Mesodermal cell (in vitro differentiated cells): ENCODE results near the gene C1orf105.

Experiments used
- H3K27ac ChIP-seq: 2 replicates; pipeline ENCODE4 v1.7.0; 2013; ENCODE audit warnings: mild to moderate bottlenecking, low read depth, low read length, moderate library complexity; ENCODE audit not compliant: severe bottlenecking
- H3K36me3 ChIP-seq: 2 replicates; pipeline ENCODE4 v1.7.1; 2013; ENCODE audit warnings: mild to moderate bottlenecking, low read length, moderate library complexity; ENCODE audit not compliant: control insufficient read depth, insufficient read depth
- H3K4me1 ChIP-seq: one replicate; pipeline ENCODE4 v1.7.1; 2013; ENCODE audit warnings: mild to moderate bottlenecking, low read length; ENCODE audit not compliant: insufficient read depth, control insufficient read depth, poor library complexity, severe bottlenecking
- H3K4me3 ChIP-seq: 2 replicates; pipeline ENCODE4 v1.7.0; 2013; ENCODE audit warnings: low read length, control low read depth, mild to moderate bottlenecking; ENCODE audit not compliant: insufficient read depth, poor library complexity, severe bottlenecking; ENCODE audit errors: extremely low read depth
- H3K9me3 ChIP-seq: 2 replicates; pipeline ENCODE4 v1.7.1; 2013; ENCODE audit warnings: mild to moderate bottlenecking, low read length, moderate library complexity; ENCODE audit not compliant: control insufficient read depth
- WGBS, 2 experiments: methylation state at CpG; one replicate each; pipeline ENCODE4 v1.1.5; 2013; ENCODE audit warnings: missing lambda C conversion rate in 2 of 2; ENCODE audit not compliant: insufficient coverage in 2 of 2; 5-methylcytosine and 5-hydroxymethylcytosine counted together

C1orf105 gene

GRCh38 chr1:172447641-172448040 is 27.2 kb downstream of the C1orf105 start:
- Histone ChIP-seq H3K4me1 (peaks cover 36% of the 10 kb centered on the region), H3K9me3 (no peaks in the 10 kb centered on the region), H3K27ac (no peak overlapping the region), H3K4me3 (no peak overlapping the region), H3K36me3 (peaks cover under 1% of the 10 kb centered on the region)
- WGBS, 2 experiments, result 89 to 95% methylated on average over 1 to 2 of the region's 2 CpGs

GRCh38 chr1:172448995-172449584 is 28.6 kb downstream of the C1orf105 start:
- Histone ChIP-seq H3K9me3 (no peaks in the 10 kb centered on the region), H3K36me3 (no peaks in the 10 kb centered on the region), H3K4me1 (peaks cover 47% of the 10 kb centered on the region), H3K4me3 (no peak overlapping the region), H3K27ac (peak overlapping the region; percentile 62)
- WGBS, 2 experiments, result 83 to 98% methylated on average over 6 of the region's 6 CpGs

GRCh38 chr1:172449585-172450523 is 29.4 kb downstream of the C1orf105 start:
- Histone ChIP-seq H3K4me3 (no peak overlapping the region), H3K36me3 (no peaks in the 10 kb centered on the region), H3K27ac (peak overlapping the region; percentile 62), H3K9me3 (no peaks in the 10 kb centered on the region), H3K4me1 (peaks cover 47% of the 10 kb centered on the region)
- 67 to 81% methylated on average over 13 to 17 of the region's 18 CpGs for WGBS, 2 experiments

GRCh38 chr1:172450524-172450885 is 30.0 kb downstream of the C1orf105 start:
- 80 to 91% methylated on average over 1 to 4 of the region's 7 CpGs for WGBS, 2 experiments

DNA sequence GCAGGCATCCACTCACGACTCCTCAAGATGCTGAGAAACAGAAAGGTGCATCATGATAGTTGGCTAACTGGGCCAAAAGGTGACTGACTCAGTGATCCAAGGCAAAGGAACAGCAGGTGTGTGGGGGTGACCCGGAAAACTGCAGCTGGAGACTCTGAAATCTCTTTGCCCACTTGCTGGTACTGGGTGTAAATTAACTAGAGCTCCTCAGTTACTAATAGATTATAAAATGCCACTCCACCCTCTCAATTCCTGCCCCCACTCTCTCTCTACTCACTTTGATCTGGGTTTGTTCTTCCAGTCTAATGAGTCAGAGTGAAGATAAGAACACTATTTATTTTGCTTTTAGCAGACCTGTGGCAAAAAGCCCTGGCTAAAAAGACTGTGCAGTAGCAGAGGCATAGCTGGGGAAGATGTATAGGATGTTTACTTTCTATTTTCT is 30.5 kb downstream of the C1orf105 start:
- Histone ChIP-seq H3K36me3 (no peaks in the 10 kb centered on the region), H3K9me3 (no peaks in the 10 kb centered on the region), H3K4me1 (peaks cover 47% of the 10 kb centered on the region), H3K27ac (peak overlapping the region; percentile 47), H3K4me3 (no peak overlapping the region)
- WGBS, 2 experiments, result 92% methylated on average over 2 of the region's 2 CpGs; no CpG with 5 or more reads in 1 of the 2 experiments

More at GRCh38 chr1:172450524-172450885, 30.0 kb downstream of the C1orf105 start:
- Histone ChIP-seq H3K4me1 (peaks cover 47% of the 10 kb centered on the region), H3K4me3 (no peak overlapping the region), H3K27ac (peak overlapping the region; percentile 47), H3K9me3 (no peaks in the 10 kb centered on the region), H3K36me3 (no peaks in the 10 kb centered on the region)

DNA sequence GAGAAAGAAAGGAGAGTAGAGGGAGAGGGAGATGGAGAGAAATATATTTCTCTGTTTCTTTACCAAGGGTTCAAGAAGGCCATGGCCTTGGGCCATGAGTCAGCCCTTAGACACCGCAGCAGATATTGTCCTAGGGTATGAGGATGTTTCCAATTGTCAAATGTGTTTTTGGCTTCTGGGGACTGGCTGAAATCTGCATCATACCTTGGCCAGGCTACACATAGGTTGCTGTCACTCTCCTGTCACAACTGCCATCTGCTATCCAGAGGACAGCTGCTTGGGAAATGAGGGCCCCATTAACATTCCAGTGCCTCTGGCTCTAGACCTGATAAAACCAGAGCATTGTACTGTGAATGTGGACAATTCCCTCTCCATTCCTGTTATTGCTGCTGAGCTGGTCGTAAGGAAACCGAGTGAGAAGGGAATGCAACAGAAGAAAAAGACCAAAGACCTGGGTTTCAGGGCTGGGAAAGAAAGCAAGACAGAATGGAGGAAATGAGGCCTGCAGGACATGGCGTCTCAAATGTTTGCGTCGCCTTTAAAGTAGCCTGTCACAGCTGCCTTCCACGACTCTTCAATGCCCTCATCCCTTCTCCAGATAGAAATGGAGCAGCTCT is 32.2 kb downstream of the C1orf105 start:
- 75 to 87% methylated on average over 5 of the region's 7 CpGs for WGBS, 2 experiments
- H3K4me1 ChIP-seq, result peaks cover 47% of the 10 kb centered on the region
- no peaks in the 10 kb centered on the region for H3K36me3 ChIP-seq
- peak overlapping the region; percentile 72 for H3K27ac ChIP-seq
- H3K9me3 ChIP-seq, result no peaks in the 10 kb centered on the region
- H3K4me3 ChIP-seq, result no peak overlapping the region

- Histone ChIP-seq H3K27ac (peak overlapping the region; percentile 72), H3K4me1 (peaks cover 47% of the 10 kb centered on the region)
These were observed 32.7 kb downstream of the C1orf105 start for GRCh38 chr1:172453153-172453545.

GRCh38 chr1:172453607-172454006 is 33.1 kb downstream of the C1orf105 start:
- H3K36me3 ChIP-seq, result no peaks in the 10 kb centered on the region
- no peaks in the 10 kb centered on the region for H3K9me3 ChIP-seq
- WGBS, 2 experiments, result no CpG with 5 or more reads among the region's 1 CpG
- peaks cover 43% of the 10 kb centered on the region for H3K4me1 ChIP-seq
- no peak overlapping the region for H3K4me3 ChIP-seq
- H3K27ac ChIP-seq, result no peak overlapping the region

More at GRCh38 chr1:172453153-172453545, 32.7 kb downstream of the C1orf105 start:
- Histone ChIP-seq H3K4me3 (no peak overlapping the region), H3K9me3 (no peaks in the 10 kb centered on the region), H3K36me3 (no peaks in the 10 kb centered on the region)
- 100% methylated on average over 2 of the region's 6 CpGs for WGBS, 2 experiments

GRCh38 chr1:172455451-172455850 is 35.0 kb downstream of the C1orf105 start:
- WGBS, 2 experiments, result 88 to 89% methylated on average over 1 of the region's 1 CpG
- H3K27ac ChIP-seq, result no peak overlapping the region
- no peaks in the 10 kb centered on the region for H3K36me3 ChIP-seq
- H3K4me1 ChIP-seq, result peaks cover 29% of the 10 kb centered on the region
- H3K4me3 ChIP-seq, result no peak overlapping the region
- no peaks in the 10 kb centered on the region for H3K9me3 ChIP-seq

GRCh38 chr1:172456344-172456769 is 35.9 kb downstream of the C1orf105 start:
- Histone ChIP-seq H3K27ac (no peak overlapping the region), H3K36me3 (no peaks in the 10 kb centered on the region), H3K4me1 (peaks cover 30% of the 10 kb centered on the region), H3K9me3 (no peaks in the 10 kb centered on the region), H3K4me3 (no peak overlapping the region)
- WGBS, 2 experiments, result 94 to 95% methylated on average over 5 of the region's 5 CpGs
